Neural crest cell (in vitro differentiated cells): ENCODE data around the gene SLC4A7. TPM values are rescaled to one million over a fixed set of nuclear protein-coding genes. Genes with fewer than 3 reads are reported as not detected.
"Not testable (repeated sequence)": the region's sequence is repeated elsewhere in the genome, so short reads cannot be mapped to it uniquely, and the experiment has no call there.

ENCODE experiments used
- DNase-seq: peaks from one replicate; pipeline ENCODE4 v3.0.0; 2021; ENCODE audit warnings: low read depth, mixed read lengths, low spot score
- H3K27ac Mint-ChIP-seq: one replicate; pipeline ENCODE4 v1.8.0; 2021; ENCODE audit warnings: mild to moderate bottlenecking, mixed read lengths; ENCODE audit not compliant: unreplicated experiment
- H3K27me3 Mint-ChIP-seq: 2 replicates; pipeline ENCODE4 v1.8.0; 2021; ENCODE audit warnings: low read depth, mild to moderate bottlenecking, mixed read lengths
- H3K36me3 Mint-ChIP-seq: 2 replicates; pipeline ENCODE4 v1.8.0; 2021; ENCODE audit warnings: low read depth, mild to moderate bottlenecking, mixed read lengths
- H3K4me1 Mint-ChIP-seq: 2 replicates; pipeline ENCODE4 v1.8.0; 2021; ENCODE audit warnings: mixed read lengths
- H3K4me3 Mint-ChIP-seq: one replicate; pipeline ENCODE4 v1.8.0; 2021; ENCODE audit warnings: mild to moderate bottlenecking, mixed read lengths
- H3K9me3 Mint-ChIP-seq: 2 replicates; pipeline ENCODE4 v1.8.0; 2021; ENCODE audit warnings: mixed read lengths
- total RNA-seq: library from RNA; stranded (reverse); gene quantifications from 2 replicates; pipeline ENCODE4 v1.2.1, GENCODE V29; 2021
- TF ChIP-seq, protein P1 (sequence below): fragments of 200-600 bp; sonication (generic); conservative IDR thresholded peaks from 2 replicates; pipeline ENCODE4 v1.5.0; 2021; ENCODE audit warnings: antibody characterized with exemption, mild to moderate bottlenecking

The SLC4A7 gene
- total RNA-seq, 1 donor from 2014 or later, result 63.9 TPM

DNA sequence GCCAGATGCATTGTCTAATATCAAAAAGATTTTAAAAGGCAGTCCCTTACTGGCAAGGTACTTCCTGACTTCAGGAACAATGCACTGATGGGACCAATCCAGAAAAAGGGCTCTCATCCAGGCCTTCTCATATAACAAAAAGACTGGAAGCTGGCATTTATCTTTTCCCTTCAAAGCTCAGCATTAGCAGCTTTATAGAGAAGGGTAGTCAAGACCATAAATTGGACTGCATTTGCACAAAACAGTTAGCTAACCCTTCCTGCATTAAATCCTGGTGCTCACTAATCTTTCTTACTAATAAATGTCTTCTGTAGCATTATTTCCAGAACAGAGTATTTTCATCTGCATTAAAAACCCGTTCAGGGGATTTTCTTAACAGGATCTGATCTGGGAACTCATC, 69.0 kb downstream of the SLC4A7 start:
- Mint-ChIP-seq H3K27me3 (no peaks in the 10 kb centered on the region), H3K27ac (no peak overlapping the region), H3K9me3 (no peaks in the 10 kb centered on the region), H3K36me3 (peaks cover 18% of the 10 kb centered on the region), H3K4me1 (no peaks in the 10 kb centered on the region), H3K4me3 (no peak overlapping the region)
- DNase-seq, result no peak
- TF ChIP-seq, protein P1, sequence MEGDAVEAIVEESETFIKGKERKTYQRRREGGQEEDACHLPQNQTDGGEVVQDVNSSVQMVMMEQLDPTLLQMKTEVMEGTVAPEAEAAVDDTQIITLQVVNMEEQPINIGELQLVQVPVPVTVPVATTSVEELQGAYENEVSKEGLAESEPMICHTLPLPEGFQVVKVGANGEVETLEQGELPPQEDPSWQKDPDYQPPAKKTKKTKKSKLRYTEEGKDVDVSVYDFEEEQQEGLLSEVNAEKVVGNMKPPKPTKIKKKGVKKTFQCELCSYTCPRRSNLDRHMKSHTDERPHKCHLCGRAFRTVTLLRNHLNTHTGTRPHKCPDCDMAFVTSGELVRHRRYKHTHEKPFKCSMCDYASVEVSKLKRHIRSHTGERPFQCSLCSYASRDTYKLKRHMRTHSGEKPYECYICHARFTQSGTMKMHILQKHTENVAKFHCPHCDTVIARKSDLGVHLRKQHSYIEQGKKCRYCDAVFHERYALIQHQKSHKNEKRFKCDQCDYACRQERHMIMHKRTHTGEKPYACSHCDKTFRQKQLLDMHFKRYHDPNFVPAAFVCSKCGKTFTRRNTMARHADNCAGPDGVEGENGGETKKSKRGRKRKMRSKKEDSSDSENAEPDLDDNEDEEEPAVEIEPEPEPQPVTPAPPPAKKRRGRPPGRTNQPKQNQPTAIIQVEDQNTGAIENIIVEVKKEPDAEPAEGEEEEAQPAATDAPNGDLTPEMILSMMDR, result no peak

DNA sequence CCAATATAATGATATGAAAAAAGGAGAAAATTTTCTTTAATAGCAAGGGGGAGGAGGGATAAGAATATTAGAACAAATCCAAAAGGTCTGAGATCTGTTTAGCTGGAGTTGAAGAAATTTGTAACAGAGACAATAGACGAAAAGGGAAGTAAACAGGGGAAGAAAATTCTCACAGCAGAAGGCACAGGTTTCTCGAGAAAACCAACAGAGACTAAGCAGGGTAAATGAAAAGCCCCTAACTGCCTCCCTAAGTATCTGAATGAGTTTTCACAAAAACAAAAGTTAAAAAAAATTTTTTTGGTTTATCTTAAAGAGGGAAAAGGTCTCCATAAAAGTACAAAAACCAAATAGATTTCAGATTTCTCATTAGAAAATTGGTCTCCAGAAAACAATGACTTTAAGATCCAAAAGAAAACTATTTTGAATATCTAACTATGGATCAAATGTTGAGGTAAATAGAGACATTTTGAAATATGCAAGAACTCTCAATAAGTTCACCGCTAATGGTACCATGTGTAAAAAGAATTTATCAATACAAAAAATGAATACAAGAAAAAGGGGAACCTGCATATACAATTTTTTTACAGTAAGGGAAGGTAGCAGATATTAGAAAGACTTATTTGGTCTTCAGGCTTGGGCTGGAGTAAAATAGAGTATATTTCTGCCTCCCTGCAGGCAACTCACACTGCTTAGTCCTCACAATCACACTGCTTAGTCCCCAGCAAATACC, 91.1 kb downstream of the SLC4A7 start:
- no peak overlapping the region for H3K4me3 Mint-ChIP-seq
- no peaks in the 10 kb centered on the region for H3K9me3 Mint-ChIP-seq
- no peaks in the 10 kb centered on the region for H3K27me3 Mint-ChIP-seq
- DNase-seq, result no peak
- TF ChIP-seq, protein P1, result no peak
- peaks cover 17% of the 10 kb centered on the region for H3K36me3 Mint-ChIP-seq
- H3K27ac Mint-ChIP-seq, result no peak overlapping the region
- no peaks in the 10 kb centered on the region for H3K4me1 Mint-ChIP-seq

- H3K9me3 Mint-ChIP-seq, H3K27me3 Mint-ChIP-seq, H3K27ac Mint-ChIP-seq, DNase-seq, H3K4me3 Mint-ChIP-seq, H3K4me1 Mint-ChIP-seq: not testable (repeated sequence)
- H3K36me3 Mint-ChIP-seq, result peaks cover 20% of the 10 kb centered on the region
These were observed 91.8 kb downstream of the SLC4A7 start for GRCh38 chr3:27392414-27392813.

- H3K27ac Mint-ChIP-seq, result no peak overlapping the region
- no peak overlapping the region for H3K4me3 Mint-ChIP-seq
- TF ChIP-seq, protein P1, result no peak
- no peaks in the 10 kb centered on the region for H3K27me3 Mint-ChIP-seq
- no peaks in the 10 kb centered on the region for H3K9me3 Mint-ChIP-seq
- peaks cover 4% of the 10 kb centered on the region for H3K4me1 Mint-ChIP-seq
- no peak for DNase-seq
- peaks cover 20% of the 10 kb centered on the region for H3K36me3 Mint-ChIP-seq
These were observed 92.4 kb downstream of the SLC4A7 start for GRCh38 chr3:27391796-27392195.

DNA sequence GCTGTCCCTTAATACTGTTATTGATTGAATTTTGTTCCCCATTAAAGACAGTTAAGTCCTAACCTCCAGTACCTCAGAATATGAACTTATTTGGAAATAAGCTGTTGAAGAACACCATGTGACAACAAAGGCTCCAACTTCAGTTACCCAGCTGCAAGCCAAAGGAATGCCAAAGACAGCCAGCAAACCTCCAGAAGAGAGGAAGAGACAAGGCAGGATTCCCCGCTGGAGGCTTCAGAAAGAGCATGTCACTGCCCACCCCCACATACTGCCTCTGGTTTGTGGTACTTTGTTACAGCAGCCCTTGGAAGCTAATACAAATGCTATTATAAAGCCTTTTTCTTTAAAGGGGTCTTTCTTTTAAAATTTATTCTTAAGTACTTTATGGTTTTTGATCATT, 96.6 kb downstream of the SLC4A7 start:
- no peak for DNase-seq
- peaks cover 22% of the 10 kb centered on the region for H3K36me3 Mint-ChIP-seq
- H3K4me1 Mint-ChIP-seq, result peaks cover 4% of the 10 kb centered on the region
- TF ChIP-seq, protein P1, result no peak
- H3K9me3 Mint-ChIP-seq, result no peaks in the 10 kb centered on the region
- no peak overlapping the region for H3K27ac Mint-ChIP-seq
- H3K27me3 Mint-ChIP-seq, result no peaks in the 10 kb centered on the region
- H3K4me3 Mint-ChIP-seq, result no peak overlapping the region

- no peak overlapping the region for H3K4me3 Mint-ChIP-seq
- TF ChIP-seq, protein P1, result no peak
- peaks cover 14% of the 10 kb centered on the region for H3K36me3 Mint-ChIP-seq
- no peak for DNase-seq
- H3K27me3 Mint-ChIP-seq, result no peaks in the 10 kb centered on the region
- H3K9me3 Mint-ChIP-seq, result no peaks in the 10 kb centered on the region
- H3K4me1 Mint-ChIP-seq, result peaks cover 4% of the 10 kb centered on the region
- no peak overlapping the region for H3K27ac Mint-ChIP-seq
These were observed 98.7 kb downstream of the SLC4A7 start for GRCh38 chr3:27385504-27385903.
